ENCODE measurements around the gene MAP3K5. TPM values are rescaled to one million over a fixed set of nuclear protein-coding genes. Genes with fewer than 3 reads are reported as not detected.

The MAP3K5 gene
- total RNA-seq, 1 experiment from 2014 or later: 2.1 TPM

DNA sequence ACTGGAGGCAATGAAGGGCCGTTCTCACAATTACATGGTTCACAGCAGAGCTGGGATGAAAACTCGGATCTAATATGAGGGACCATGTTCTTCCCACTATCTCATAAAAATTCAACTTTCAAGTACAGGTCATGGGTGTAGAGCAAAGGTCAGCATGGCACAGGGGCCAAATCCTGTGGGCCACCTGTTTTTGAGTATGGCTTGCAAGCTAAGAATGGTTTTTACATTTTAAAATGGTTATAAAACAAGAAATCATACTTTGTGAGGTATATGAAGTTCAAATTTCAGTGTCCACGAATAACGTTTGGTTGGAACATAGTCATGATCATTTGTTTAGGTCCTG is 4.6 kb downstream of the MAP3K5 start:
- intact Hi-C loops (cut with micrococcal nuclease; ENCODE audit: unreplicated experiment): no loop called here
- ChIA-PET CTCF (no interaction called here), POLR2A (no interaction called here)
- H3K4me1 ChIP-seq: no peaks in the 10 kb centered on the region
- H3K4me3 ChIP-seq (ENCODE audit: low read depth, low read length): no peak overlapping the region
- no peaks in the 10 kb centered on the region for H3K36me3 Mint-ChIP-seq (ENCODE audit: insufficient read depth, unreplicated experiment)
- no peaks in the 10 kb centered on the region for H3K36me3 ChIP-seq (ENCODE audit: control insufficient read depth, insufficient read depth, low read length)
- no peak overlapping the region for H3K4me3 Mint-ChIP-seq (ENCODE audit: unreplicated experiment)
- BruUV-seq (replicated peaks): no TSS peak
- DNase-seq: no peak
- no peaks in the 10 kb centered on the region for H3K4me1 Mint-ChIP-seq (ENCODE audit: low read depth, unreplicated experiment)
- TF ChIP-seq, protein P1, sequence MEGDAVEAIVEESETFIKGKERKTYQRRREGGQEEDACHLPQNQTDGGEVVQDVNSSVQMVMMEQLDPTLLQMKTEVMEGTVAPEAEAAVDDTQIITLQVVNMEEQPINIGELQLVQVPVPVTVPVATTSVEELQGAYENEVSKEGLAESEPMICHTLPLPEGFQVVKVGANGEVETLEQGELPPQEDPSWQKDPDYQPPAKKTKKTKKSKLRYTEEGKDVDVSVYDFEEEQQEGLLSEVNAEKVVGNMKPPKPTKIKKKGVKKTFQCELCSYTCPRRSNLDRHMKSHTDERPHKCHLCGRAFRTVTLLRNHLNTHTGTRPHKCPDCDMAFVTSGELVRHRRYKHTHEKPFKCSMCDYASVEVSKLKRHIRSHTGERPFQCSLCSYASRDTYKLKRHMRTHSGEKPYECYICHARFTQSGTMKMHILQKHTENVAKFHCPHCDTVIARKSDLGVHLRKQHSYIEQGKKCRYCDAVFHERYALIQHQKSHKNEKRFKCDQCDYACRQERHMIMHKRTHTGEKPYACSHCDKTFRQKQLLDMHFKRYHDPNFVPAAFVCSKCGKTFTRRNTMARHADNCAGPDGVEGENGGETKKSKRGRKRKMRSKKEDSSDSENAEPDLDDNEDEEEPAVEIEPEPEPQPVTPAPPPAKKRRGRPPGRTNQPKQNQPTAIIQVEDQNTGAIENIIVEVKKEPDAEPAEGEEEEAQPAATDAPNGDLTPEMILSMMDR (IDR thresholded peaks at IDR 0.05; ENCODE audit: insufficient read depth in 1 of 2, low read depth in 1 of 2, low read length in 1 of 2, severe bottlenecking in 1 of 2, unreplicated experiment in 1 of 2): no peak
- no peaks in the 10 kb centered on the region for H3K27me3 ChIP-seq (replicated peaks; ENCODE audit: control insufficient read depth, insufficient read depth, low read length)
- no peaks in the 10 kb centered on the region for H3K9me3 Mint-ChIP-seq (ENCODE audit: unreplicated experiment)
- no peaks in the 10 kb centered on the region for H3K9me3 ChIP-seq
- H3K27ac Mint-ChIP-seq (ENCODE audit: unreplicated experiment): no peak overlapping the region
- H3K27me3 Mint-ChIP-seq (ENCODE audit: insufficient read depth, unreplicated experiment): no peaks in the 10 kb centered on the region

DNA sequence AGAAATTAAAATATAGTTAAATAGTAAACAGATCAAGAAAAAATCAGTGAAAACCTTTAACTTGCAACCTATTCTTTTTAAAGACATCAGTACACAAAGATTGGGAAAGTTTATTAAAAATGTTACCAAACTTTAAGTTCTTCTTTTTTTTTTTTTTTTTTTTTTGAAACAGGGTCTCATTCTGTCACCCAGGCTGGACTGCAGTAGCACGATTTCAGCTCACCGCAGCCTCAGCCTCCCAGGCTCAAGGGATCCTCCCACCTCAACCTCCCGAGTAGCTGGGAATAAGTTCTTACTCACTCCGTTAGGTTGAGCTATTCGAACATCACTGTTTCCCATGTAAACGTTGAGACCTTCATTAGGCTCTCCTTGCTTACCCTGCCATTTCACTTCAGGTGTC is 5.6 kb downstream of the MAP3K5 start:
- POLR2A ChIA-PET: interaction anchor here (0.7 kb wide), 1 partner anchor 23 kb away, joined by 18 read pairs; no protein-coding TSS in a partner anchor
- H3K4me3 ChIP-seq (ENCODE audit: low read depth, low read length): no peak overlapping the region

DNA sequence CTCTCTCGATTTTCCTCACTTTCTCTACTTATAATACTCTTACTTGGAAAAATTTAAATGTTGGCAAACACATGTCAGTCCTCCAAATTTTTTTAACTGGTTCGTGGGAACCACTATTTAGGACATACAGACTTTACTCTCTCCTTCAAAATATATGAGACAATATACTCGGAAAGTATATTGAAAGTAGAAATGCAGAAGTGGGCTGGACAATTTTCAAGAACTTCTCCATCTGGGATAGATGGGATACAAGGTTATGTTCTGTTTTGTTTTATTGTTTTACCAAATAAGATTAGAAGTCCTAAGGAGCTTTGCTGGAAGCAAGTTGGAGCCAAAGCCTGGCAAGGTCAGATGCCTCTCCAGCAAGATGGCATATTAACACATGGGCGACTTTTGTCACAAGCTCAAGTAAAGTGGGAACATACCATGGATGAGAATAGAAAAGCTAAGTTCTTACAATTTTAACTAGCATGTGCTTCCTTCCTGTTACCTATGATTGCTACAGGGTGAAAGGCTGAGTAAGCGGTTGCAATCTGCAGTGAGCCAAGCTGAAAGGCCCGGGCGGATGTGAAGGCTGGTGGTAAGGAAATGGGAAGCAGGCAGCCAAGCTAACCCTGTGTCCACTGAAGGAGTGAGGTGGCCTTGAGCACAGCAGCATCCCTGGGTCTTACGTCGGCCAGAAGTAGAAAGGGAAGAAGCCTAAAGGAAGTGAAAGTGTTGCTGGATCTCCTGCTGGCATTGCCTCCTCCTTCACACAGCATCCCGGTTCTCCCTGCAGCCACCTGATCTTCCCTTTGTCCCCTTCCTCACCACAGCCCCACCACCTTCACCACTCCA is 7.1 kb downstream of the MAP3K5 start:
- POLR2A ChIA-PET: no interaction called here
- Histone ChIP-seq H3K27me3 (replicated peaks; ENCODE audit: control insufficient read depth, insufficient read depth, low read length) (no peaks in the 10 kb centered on the region), H3K4me3 (ENCODE audit: low read depth, low read length) (no peak overlapping the region), H3K9me3 (no peaks in the 10 kb centered on the region), H3K4me1 (no peaks in the 10 kb centered on the region), H3K36me3 (ENCODE audit: control insufficient read depth, insufficient read depth, low read length) (no peaks in the 10 kb centered on the region)
- Mint-ChIP-seq H3K36me3 (ENCODE audit: insufficient read depth, unreplicated experiment) (no peaks in the 10 kb centered on the region), H3K4me3 (ENCODE audit: unreplicated experiment) (no peak overlapping the region), H3K4me1 (ENCODE audit: low read depth, unreplicated experiment) (no peaks in the 10 kb centered on the region), H3K27me3 (ENCODE audit: insufficient read depth, unreplicated experiment) (no peaks in the 10 kb centered on the region), H3K27ac (ENCODE audit: unreplicated experiment) (no peak overlapping the region), H3K9me3 (ENCODE audit: unreplicated experiment) (no peaks in the 10 kb centered on the region)
- no peak for DNase-seq
- TF ChIP-seq, protein P1 (IDR thresholded peaks at IDR 0.05; ENCODE audit: insufficient read depth in 1 of 2, low read depth in 1 of 2, low read length in 1 of 2, severe bottlenecking in 1 of 2, unreplicated experiment in 1 of 2): no peak
- no TSS peak for BruUV-seq (replicated peaks)
- intact Hi-C loops (cut with micrococcal nuclease; ENCODE audit: unreplicated experiment): no loop called here
- CTCF ChIA-PET: no interaction called here

More for the DNA sequence above, 5.6 kb downstream of the MAP3K5 start:
- no peak for DNase-seq
- Mint-ChIP-seq H3K4me1 (ENCODE audit: low read depth, unreplicated experiment) (no peaks in the 10 kb centered on the region), H3K4me3 (ENCODE audit: unreplicated experiment) (no peak overlapping the region), H3K27ac (ENCODE audit: unreplicated experiment) (no peak overlapping the region), H3K27me3 (ENCODE audit: insufficient read depth, unreplicated experiment) (no peaks in the 10 kb centered on the region), H3K36me3 (ENCODE audit: insufficient read depth, unreplicated experiment) (no peaks in the 10 kb centered on the region), H3K9me3 (ENCODE audit: unreplicated experiment) (no peaks in the 10 kb centered on the region)
- intact Hi-C loops (cut with micrococcal nuclease; ENCODE audit: unreplicated experiment): no loop called here
- Histone ChIP-seq H3K36me3 (ENCODE audit: control insufficient read depth, insufficient read depth, low read length) (no peaks in the 10 kb centered on the region), H3K9me3 (no peaks in the 10 kb centered on the region), H3K27me3 (replicated peaks; ENCODE audit: control insufficient read depth, insufficient read depth, low read length) (no peaks in the 10 kb centered on the region), H3K4me1 (no peaks in the 10 kb centered on the region)
- BruUV-seq (replicated peaks): no TSS peak
- TF ChIP-seq, protein P1 (IDR thresholded peaks at IDR 0.05; ENCODE audit: insufficient read depth in 1 of 2, low read depth in 1 of 2, low read length in 1 of 2, severe bottlenecking in 1 of 2, unreplicated experiment in 1 of 2): no peak
- CTCF ChIA-PET: no interaction called here
